HG02610 (cell line): ENCODE measurements around the gene IFT57.
"Not testable (repeated sequence)": the region's sequence is repeated elsewhere in the genome, so short reads cannot be mapped to it uniquely, and the experiment has no call there.

Source experiments
- ATAC-seq: cut with Tn5 transposase; IDR thresholded peaks from one replicate; pipeline ENCODE4 v1.9.1; 2021; ENCODE audit warnings: mild to moderate bottlenecking, moderate library complexity; ENCODE audit not compliant: unreplicated experiment

IFT57 gene

DNA sequence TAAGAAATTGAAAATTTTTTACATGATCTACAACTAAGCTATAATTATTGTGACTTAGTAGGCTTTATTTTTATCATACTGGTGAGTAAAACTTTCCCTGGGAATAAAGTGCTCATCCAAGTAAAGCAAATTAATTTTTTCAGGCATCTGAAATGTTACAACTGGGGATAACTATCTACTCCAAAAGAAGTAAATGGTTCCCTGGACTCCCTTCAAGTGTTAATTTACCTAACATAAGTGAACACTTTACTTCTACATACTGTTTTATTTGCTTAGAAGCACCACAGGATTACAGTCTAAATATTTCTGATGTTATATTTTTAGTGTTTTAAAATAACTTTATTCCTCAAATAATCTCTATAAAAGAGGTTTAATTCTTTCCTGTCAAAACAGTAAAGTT, 57.8 kb downstream of the IFT57 start:
- no peak for ATAC-seq

DNA sequence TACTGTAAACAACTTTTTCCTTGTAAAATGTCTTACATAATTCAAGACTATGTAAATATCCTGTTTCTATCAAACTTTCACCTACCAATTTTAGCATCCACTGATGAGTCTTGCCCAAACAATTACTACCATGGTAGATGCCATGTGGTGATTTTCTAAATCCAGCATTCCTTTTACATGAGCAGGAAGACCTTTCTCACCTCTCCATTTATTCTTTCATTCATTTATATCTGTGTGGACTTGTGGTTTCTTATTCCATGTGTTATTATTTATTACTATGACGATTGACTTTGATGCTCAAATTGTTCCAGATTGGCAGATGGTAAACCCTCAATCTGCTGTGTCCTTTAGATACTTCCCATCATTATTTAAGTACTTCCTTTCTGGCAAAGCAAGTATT, 62.4 kb downstream of the IFT57 start:
- ATAC-seq = no peak

DNA sequence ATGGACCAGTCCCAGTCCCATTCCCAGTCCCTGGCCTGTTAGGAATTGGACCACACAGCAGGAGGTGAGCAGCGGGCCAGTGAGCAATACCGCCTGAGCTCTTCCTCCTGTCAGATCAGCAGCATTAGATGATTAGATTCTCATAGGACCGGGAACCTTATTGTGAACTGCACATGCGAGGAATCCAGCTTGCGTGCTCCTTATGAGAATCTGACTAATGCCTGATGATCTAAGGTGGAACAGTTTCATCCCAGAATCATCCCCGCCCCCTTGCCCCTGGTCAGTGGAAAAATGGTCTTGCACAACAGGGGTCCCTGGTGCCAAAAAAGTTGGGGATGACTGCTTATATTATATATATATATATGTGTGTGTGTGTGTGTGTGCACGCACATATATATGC, 63.1 kb downstream of the IFT57 start:
- no peak for ATAC-seq

DNA sequence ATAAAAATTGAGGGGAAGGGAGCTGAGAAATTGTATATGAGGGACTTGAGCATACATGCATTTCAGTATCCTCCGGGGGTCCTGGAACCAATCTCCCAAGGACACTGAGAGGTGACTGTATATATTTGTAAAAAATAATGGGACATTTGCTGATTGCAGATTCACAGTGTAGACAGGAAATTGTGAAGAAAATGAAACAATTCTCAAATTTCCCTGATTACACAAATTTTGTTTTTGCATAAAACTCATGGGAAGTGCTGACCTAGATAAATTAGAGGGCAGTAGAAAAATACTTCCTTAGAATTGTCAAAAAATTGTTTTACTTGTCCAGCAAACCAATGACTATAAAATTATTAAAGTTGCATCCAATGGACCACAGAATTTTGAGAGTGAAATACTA, 64.0 kb downstream of the IFT57 start:
- ATAC-seq = no peak

DNA sequence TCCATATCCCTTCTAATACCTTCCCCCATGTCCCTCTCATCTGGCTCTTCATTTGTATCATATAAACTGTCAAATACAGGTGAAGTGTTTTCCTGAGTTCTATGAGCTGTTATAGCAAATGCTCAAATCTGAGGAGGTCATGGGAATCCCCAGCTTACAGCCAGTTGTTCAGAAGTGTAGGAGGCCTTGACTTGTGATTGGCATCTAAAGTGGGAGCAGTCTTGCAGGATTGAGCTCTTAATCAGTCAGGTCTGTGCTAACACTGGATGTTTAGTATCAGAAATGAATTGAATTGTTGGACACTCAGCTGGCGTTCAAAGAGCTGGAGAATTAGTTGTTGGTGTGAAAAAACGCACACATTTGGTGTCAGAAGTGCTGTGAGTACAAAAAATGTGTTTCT, 65.0 kb downstream of the IFT57 start:
- ATAC-seq = no peak

DNA sequence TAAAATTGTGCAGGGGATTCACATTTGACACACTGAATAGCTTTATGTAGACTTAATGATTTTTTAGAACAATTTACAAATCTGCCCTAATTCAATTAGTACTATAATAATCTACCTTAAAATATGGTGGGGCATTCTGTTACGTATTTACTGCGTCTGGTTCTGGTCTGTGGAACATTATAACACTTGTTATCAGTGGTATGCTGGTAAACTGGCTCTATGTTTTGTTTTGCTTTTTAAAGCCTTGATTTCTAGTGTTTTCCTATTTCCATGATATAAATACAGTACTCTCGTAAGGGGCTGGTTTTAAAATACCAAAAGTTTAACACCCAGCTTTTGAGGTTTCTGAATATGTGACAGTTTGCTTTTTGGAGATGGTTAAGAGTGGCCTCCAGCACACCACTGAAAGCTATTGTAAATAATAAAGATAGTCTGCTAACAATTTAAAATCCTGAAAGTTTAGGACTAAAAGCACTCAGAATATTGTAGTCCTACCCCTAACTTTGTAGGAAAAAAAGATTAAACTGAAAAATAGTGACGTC, 65.8 kb downstream of the IFT57 start:
- ATAC-seq = no peak

DNA sequence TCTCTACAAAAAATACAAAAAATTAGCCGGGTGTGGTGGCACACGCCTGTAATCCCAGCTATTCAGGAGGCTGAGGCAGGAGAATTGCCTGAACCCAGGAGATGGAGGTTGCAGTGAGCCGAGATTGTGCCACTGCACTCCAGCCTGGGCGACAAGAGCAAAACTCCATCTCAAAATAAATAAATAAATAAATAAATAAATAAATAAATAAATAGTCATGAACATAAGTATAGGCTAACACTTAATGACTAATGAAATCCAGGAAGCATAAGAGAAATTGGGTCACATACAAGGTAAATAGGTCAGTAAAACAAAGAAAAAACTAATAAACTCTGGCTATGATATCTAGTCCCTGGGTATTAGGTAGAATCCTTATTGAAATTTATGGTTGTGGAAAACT, 66.6 kb downstream of the IFT57 start:
- ATAC-seq = not testable (repeated sequence)

DNA sequence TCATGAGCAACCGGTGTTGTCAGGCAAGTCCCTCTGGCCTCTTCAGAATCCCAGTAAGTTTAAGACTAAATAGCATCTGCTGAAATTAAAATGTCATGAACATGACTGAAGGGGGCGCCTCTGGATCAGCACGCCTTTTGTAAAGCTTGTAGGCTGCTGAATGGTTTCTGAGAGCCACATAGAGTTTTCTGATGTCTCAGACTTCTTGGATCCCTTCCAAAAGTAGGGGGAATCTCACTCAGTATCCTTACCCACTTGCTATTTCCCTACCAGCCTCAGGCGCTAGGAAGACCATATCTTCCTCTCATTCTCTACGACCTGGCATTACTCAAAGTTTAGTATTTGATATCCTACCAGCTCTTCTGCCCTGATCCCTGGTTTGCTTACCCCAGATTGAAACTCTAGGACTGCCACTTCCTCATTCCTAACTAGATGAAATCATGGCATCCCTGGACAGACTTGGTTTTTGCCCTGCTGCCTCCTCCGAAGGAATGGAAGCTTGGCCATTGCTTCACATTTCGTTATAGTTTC, 68.7 kb downstream of the IFT57 start:
- no peak for ATAC-seq

DNA sequence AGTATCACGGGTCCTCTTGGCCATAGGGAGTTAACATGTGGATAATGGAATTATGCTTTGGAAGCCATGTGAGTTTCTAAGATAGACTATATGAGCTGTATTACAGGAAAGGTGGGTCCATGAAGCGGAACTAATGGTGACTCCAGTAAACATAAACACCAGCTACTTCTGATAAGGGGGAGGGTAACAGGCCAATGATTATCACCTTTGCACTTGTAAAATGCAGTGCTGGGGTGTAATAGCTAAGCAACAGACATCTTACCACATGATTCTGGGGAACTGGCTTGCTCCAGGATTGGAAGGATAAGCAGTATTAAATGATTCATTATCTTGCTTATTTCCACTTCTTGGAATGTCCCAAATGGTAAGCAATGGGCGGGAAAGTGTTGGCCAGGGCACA, 70.0 kb downstream of the IFT57 start:
- no peak for ATAC-seq

DNA sequence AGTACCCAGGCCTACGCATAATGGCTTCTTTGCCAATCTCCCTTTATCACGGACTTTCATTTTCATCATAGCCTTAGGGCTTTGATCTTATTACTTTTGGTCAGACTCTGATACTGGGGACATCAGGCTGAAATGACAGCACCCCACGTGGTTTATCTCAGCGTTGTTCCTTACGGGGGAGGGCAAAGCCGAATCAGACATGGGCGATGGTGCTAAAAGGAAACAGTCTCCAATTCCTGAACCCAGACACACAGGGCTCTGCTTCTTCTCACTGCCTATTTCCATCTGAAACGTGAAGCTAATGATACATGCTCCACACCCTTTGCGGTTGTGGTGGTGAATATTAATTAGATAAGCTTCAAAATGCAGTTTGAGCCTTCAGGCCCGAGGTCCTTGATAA, 72.0 kb downstream of the IFT57 start:
- ATAC-seq = no peak

DNA sequence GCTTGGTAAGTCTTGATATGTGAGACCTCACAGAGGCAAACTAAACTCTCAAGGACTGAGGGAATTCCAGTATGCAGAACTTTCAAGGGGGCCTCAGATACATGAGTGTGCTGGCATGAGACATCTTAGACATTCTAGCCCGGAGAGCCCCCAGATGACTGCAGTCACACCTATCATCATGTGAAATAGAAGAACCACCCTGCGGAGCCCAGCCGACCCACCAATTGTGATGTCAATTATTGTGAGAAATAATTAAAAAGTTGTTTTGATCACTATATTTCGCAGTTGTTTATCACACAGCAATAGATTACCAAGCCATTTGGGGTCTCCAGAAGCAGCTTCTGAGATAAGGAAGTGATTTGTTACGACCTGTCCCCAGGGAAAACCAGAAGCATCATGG, 76.1 kb downstream of the IFT57 start:
- ATAC-seq = no peak

DNA sequence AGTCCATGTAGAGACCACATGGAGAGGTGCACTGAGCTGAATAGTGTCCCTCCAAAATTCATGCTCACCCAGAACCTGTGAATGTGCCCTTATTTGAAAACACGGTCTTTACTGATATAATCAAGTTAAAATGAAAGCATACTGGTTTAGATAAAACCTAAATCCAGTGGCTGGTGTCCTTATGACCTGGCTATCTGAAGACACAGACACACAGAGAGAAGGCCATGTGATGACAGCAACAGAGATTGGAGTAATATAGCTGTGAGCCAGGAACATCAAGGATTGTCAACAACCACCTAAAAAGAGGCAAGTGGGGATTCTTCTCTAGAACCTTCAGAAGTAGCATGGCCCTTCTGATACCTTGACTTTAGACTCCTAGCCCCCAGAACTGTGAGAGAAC, 76.6 kb downstream of the IFT57 start:
- no peak for ATAC-seq

DNA sequence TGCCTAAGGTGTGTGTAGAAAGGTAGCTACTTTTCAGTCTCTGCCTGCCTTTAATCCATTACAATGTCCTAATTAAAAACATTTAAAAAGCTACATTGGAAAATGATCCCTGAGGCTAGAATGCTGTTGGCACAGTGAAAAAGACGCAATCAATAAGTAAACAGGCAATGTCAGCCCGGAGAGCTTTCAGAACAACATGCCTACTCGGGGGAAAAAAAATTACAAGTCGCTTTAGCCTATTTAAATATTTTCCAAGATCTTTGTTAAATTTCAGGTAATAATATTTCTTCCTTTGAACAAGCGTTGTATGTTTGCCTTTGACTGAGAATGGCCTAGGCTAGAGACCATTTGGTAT, 84.8 kb downstream of the IFT57 start:
- no peak for ATAC-seq

DNA sequence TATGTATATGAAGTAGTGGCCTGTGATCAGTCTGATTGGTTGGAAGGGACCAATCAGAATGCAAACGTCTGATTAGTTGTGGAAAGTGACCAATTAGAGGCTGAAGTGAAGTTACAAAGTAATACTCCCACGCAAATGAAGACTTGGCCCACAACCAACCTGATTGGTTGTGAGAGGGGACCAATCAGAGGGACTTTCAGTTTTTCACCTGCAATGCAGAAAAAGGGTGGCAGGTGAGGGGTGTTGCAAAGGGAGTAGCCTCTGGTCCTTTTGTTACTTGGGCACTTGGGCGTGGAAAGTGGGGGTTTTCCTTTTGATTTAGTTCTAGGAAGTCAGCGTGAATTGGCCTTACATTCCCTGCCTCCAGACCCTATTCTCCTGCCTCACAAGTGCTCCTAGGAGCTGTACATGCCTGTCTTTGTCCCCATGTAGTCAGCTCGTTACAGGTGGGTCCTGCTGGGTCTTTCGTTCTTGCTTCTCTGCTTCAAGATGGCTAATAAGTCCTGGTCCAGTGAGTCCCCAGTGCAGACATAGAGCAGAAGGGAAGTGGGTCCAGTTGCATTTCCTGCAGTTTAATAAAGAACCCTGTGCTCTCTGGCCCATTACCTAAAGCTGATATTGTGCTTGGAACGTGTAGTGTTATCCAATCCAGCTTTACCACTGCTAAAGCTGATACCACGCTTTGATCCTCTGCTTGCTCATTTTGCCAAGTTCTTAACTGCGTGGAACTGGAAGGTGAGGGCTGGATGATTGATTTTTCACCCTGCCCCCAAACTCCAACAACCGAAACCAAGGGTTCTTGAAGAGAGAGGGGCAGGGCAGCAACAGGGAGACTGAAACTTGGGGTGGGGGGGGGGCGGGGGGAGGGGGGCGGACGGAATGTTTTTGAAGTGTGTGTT, 85.4 kb downstream of the IFT57 start:
- no peak for ATAC-seq

DNA sequence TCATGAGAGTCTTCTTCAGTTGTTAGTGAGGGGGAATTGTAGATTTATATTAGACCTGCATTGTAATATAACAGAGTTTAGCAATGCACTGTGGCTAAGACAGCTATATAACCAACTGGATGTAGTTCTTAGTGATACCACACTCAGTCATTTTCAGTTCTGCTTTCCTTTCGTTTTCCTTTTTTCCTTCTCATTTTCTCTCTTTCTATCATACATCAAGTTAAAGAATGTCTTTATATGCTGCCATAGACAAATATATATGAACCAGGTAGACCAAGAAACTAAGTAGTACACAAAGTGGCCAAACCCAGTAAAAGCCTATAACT, 87.7 kb downstream of the IFT57 start:
- peak; percentile 32 for ATAC-seq

DNA sequence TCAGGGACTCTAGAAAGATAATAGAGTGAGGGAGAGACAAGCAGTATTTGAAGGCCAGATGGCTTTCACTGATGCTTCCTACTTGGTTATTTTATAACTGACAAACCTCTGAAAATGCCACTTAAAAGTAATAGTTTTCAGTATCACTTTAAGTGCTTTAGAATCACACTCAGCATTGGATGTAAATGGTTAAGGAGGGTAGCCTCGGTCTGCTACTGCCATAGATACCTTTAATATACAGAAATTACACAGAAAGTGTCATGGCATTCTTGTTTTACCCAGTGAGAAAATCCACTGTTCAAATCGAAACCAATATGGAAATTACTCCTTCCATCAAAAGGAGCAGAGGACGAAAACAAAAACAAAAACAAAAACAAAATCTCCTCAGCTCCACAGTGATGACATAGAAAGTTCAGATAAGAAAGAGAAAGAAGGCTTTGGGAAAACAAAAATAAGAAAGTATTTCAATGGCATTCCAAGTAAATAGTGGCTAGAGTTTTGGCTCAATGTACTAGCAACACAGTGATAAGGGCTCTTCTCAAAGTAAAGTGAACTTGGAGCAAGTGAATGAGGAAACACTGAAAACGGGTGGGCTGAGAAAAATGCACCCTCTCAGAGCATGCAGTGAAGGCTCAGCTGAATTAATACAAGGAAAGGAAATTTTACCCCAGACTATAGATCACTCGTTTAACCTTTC, 88.2 kb downstream of the IFT57 start:
- peak; percentile 68 for ATAC-seq

DNA sequence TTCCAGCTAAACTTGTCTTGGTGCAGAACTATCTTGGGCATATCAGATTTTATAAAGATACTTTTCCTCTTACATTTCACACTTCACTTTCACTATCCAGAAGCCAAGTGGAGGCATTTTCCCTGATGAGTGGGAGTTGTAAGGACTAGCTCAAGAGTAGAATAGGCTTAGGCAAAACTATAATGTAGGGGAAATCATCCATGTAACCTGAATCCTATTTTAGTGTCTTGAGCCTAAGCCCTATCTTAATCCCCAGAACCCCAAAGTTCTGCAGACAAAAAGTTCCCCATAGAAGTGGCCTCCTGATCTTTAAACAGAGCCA, 89.2 kb downstream of the IFT57 start:
- no peak for ATAC-seq

DNA sequence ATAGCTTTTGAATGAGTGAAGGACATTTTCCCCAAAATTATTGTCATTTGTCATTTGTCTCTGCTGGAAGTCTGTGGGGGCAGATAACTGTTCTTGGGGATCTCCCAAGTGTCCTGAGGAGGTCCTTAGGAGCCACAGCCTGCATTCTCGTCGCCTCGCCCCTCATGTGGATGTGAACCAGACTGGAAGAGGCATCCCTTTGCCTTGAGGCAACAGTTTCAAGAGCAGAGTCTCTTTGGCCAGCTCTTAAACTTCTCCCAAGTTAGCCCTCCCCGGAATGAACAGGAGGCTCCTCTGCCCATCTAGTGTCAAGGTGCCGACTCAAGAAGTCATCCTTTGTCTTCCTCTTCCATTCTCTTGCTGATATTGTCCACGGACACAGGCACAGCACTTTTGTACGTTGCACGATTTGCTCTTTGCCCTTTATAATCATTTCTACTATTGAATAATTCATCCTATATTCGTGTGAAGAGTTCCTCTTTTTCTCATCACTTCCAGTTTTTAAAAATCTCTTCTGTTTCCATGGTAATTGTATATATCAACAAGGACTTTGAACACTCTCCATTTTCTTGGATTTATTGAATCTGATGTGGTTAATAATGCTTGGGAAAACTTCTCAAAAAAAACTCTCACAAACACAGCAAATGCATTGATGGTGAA, 90.6 kb downstream of the IFT57 start:
- no peak for ATAC-seq

DNA sequence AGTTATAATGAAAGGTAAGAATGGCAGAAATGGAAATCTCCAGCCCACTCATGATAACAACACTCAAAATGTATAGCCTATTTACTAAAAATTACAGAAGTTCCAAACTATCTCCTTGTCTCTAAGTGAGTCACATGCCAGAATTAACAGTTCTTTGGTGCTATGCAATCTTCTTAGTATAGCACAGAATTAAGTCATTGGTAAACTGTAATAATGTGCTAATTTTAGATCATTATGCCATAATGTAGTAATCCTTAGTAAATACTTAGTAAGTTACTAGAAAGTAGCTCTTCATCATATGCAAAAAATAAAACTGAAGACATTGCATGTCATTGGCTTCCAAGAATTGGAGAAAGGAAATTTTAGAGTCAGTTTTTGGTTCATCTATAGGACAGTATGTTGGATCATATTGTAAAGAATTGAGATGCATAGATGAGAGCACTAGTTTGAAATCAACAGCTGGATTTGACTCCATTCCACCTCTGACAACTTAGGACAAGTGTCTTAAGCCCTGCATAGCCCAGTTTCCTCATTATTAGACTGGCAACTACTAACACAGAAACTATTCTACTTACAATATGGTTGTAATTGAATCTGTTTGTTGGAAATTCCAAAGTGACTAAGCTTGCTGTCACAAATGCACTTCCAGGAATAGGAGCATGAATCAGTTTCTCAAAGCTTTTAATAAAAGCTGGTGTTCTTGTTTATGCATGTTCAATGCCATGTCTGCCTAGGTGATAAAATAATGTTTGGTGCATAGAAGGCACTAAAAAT, 91.3 kb downstream of the IFT57 start:
- no peak for ATAC-seq

DNA sequence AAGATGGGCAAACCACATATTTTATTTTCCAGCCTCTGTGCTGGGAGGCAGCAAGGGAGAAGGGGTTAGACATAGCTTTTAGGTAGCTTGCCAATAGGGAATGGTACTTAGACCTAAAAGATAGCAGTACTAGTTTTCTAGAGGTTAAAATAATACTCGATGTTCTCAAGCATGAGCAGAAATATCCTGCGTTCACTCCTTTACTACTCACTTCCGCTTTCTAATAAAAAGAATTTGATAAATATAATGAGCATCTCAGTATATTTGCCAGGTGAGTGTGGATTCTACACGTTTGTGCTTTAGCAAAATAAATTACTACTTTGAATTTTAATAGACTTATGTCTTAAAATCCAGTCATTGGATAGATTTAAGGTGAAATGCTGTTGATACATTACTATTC, 92.0 kb downstream of the IFT57 start:
- no peak for ATAC-seq
